GM21515 (cell line): ENCODE data around the gene WDR37.

Experiments used
- ATAC-seq: cut with Tn5 transposase; IDR thresholded peaks from one replicate; pipeline ENCODE4 v1.9.1; 2021; ENCODE audit not compliant: unreplicated experiment

WDR37 gene

DNA sequence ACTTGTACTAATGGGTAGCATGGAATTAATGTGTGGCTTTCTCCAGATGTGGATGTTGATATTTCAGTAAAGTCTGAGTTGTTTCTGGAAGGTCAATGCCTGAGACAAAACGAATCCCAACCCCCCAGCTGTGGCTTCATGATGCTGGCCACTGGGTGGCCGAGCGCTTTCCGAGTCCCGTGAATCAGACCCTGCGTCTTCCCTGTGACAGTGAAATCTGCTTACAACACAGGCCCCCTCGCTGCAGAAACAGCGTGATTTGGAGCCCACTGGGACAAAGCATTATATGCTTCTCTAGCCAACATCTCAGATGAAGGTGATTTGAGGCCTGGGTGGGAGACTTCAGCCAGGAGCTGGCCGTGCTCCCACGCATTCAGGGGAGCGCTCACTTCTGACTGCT lies 124.7 kb downstream of the WDR37 start:
- no peak for ATAC-seq
